Measurements from ENCODE around the gene DEGS1. TPM values are rescaled to one million over a fixed set of nuclear protein-coding genes. Genes with fewer than 3 reads are reported as not detected.

The DEGS1 gene
- polyA plus RNA-seq, 1 donor from 2014 or later, result 53.7 TPM

- H3K9me2 ChIP-seq (ENCODE audit: insufficient read depth, low read length), result no peaks in the 10 kb centered on the region
- H3K79me2 ChIP-seq (replicated peaks; ENCODE audit: insufficient read depth, low read length), result no peaks in the 10 kb centered on the region
- no peak overlapping the region for H3K4me2 ChIP-seq (ENCODE audit: low read length)
- no peak overlapping the region for H2AFZ ChIP-seq (ENCODE audit: low read depth, low read length)
- no peaks in the 10 kb centered on the region for H3F3A ChIP-seq (ENCODE audit: insufficient read depth, low read length, poor library complexity, severe bottlenecking)
- no peaks in the 10 kb centered on the region for H3K36me3 ChIP-seq (ENCODE audit: insufficient read depth, low read length)
- H3K9me3 ChIP-seq (ENCODE audit: low read length), result no peaks in the 10 kb centered on the region
- no peak overlapping the region for H3K4me3 ChIP-seq (ENCODE audit: low read length)
- TF ChIP-seq REST (IDR thresholded peaks at IDR 0.05; ENCODE audit: borderline replicate concordance) (no peak), CTCF (IDR thresholded peaks at IDR 0.05; ENCODE audit: poor library complexity, severe bottlenecking) (no peak), POLR2AphosphoS5 (IDR thresholded peaks at IDR 0.05) (no peak), MXI1 (conservative IDR thresholded peaks at IDR 0.05; ENCODE audit: poor library complexity, severe bottlenecking) (no peak)
- H4K20me1 ChIP-seq (ENCODE audit: insufficient read depth), result no peaks in the 10 kb centered on the region
- no peaks in the 10 kb centered on the region for H3K27me3 ChIP-seq (ENCODE audit: insufficient read depth, low read depth, low read length)
- no peak overlapping the region for H3K9ac ChIP-seq (ENCODE audit: low read length)
- no peak overlapping the region for H3K27ac ChIP-seq (ENCODE audit: low read length)
These were observed 36.6 kb downstream of the DEGS1 start for GRCh38 chr1:224219612-224220059.

- no peaks in the 10 kb centered on the region for H3F3A ChIP-seq (ENCODE audit: insufficient read depth, low read length, poor library complexity, severe bottlenecking)
- no peaks in the 10 kb centered on the region for H3K79me2 ChIP-seq (replicated peaks; ENCODE audit: insufficient read depth, low read length)
- no peaks in the 10 kb centered on the region for H3K9me3 ChIP-seq (ENCODE audit: low read length)
- no peak overlapping the region for H3K4me2 ChIP-seq (ENCODE audit: low read length)
- H2AFZ ChIP-seq (ENCODE audit: low read depth, low read length), result no peak overlapping the region
- no peaks in the 10 kb centered on the region for H3K9me2 ChIP-seq (ENCODE audit: insufficient read depth, low read length)
- no peaks in the 10 kb centered on the region for H4K20me1 ChIP-seq (ENCODE audit: insufficient read depth)
- H3K4me3 ChIP-seq (ENCODE audit: low read length), result no peak overlapping the region
- no peak overlapping the region for H3K9ac ChIP-seq (ENCODE audit: low read length)
- no peaks in the 10 kb centered on the region for H3K27me3 ChIP-seq (ENCODE audit: insufficient read depth, low read depth, low read length)
- no peaks in the 10 kb centered on the region for H3K36me3 ChIP-seq (ENCODE audit: insufficient read depth, low read length)
- TF ChIP-seq EZH2 (IDR thresholded peaks at IDR 0.05; ENCODE audit: borderline replicate concordance, insufficient read depth, low read length, poor library complexity, severe bottlenecking) (no peak), CTCF (IDR thresholded peaks at IDR 0.05; ENCODE audit: poor library complexity, severe bottlenecking) (no peak), SMC3 (conservative IDR thresholded peaks at IDR 0.05; ENCODE audit: poor library complexity) (no peak), EP300 (conservative IDR thresholded peaks at IDR 0.05; ENCODE audit: poor library complexity, severe bottlenecking) (no peak), MXI1 (conservative IDR thresholded peaks at IDR 0.05; ENCODE audit: poor library complexity, severe bottlenecking) (no peak), POLR2AphosphoS5 (IDR thresholded peaks at IDR 0.05) (no peak), REST (IDR thresholded peaks at IDR 0.05; ENCODE audit: borderline replicate concordance) (no peak), RAD21 (conservative IDR thresholded peaks at IDR 0.05) (no peak), TAF1 (IDR thresholded peaks at IDR 0.05; ENCODE audit: low read depth) (no peak)
- no peak overlapping the region for H3K27ac ChIP-seq (ENCODE audit: low read length)
These were observed 41.0 kb downstream of the DEGS1 start for GRCh38 chr1:224223819-224224714.

Data from neural cell (in vitro differentiated cells).